GF-D8 (cell line): ENCODE results near the gene DGKI.
"Not testable (repeated sequence)": the region's sequence is repeated elsewhere in the genome, so short reads cannot be mapped to it uniquely, and the experiment has no call there.

Experiments
- DNase-seq: peaks from one replicate; lab custom pipeline; 2025; lab: John Stamatoyannopoulos, UW

Gene DGKI

GRCh38 chr7:137835486-137836112 is 11.2 kb downstream of the DGKI start:
- no peak for DNase-seq

DNA sequence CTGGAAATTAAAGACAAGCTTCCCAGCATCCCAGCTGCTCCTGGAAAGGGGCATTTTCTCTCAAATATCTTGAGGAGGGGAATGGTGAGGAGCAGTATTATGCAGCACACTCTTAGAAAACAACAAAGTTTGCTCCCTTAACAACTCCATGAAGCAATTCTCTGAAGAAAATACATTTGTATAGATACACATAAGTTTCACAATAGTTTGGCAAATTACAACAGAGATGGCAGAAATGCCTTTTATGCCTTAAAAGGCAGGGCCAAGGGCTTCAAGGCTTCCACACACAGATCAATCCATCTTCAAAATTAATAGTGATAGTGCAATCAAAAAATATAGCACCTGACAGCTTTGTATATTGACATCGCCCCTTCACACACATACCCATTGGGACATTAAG is 12.2 kb downstream of the DGKI start:
- DNase-seq, result no peak

- DNase-seq, result not testable (repeated sequence)
Observed at GRCh38 chr7:137832990-137833389, 13.8 kb downstream of the DGKI start.

DNA sequence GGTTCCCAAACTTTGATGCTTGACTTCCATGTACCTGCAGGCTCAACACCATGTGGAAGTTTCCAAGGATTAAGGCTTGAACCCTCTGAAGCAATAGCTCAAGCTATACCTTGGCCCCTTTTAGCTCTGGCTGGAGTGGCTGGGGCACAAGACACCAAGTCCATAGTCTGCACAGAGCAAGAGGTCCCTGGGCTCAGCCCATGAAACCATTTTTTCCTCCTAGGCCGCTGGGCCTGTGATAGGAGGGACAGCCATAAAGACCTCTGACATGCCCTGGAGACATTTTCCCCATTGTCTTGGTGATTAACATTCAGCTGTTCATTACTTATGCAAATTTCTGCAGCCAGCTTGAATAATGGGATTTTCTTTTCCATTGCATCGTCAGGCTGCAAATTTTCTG is 14.4 kb downstream of the DGKI start:
- DNase-seq, result no peak

DNA sequence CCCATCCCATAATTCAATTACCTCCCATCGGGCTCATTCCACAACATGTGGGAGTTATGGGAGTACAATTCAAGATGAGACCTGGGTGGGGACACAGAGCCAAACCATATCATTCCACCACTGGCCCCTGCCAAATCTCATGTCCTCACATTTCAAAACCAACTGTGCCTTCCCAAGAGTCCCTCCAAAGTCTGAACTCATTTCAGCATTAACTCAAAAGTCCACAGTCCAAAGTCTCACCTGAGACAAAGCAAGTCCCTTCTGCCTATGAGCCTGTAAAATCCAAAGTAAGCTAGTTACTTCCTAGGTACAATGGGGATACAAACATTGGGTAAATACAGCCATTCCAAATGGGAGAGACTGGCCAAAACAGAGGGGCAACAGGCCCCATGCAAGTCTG is 15.2 kb downstream of the DGKI start:
- DNase-seq, result not testable (repeated sequence)

DNA sequence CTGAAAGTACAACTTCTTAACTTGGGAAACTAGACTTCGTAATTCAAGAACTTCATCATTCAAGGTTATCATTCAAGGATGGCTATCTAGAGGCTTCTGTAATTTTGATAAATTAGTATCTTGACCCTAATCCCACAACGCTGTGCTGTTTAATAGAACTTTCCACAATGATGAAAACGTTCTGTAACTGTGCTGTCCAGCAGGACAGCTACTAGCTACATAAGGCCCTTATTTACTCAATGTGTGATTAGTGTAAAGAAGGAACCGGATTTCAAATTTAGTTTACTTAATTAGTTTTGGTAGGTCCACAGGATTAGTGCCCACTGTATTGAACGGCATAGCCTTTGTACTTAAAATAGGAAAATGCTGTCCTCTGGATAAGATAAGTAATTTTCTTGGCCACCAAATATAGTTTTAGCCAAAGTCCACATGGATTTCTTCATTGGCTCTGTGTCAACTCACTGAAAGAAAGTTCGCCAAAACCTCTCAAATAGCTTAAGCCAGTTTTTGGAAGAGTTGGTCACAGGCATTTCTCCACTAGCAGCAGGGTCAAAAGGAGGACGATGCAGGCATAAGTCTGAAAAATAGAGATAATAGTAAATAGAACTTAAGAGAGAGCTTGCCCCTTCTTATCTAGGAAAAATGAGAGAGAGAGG is 17.3 kb downstream of the DGKI start:
- DNase-seq, result no peak

GRCh38 chr7:137828456-137828855 is 18.3 kb downstream of the DGKI start:
- no peak for DNase-seq

DNA sequence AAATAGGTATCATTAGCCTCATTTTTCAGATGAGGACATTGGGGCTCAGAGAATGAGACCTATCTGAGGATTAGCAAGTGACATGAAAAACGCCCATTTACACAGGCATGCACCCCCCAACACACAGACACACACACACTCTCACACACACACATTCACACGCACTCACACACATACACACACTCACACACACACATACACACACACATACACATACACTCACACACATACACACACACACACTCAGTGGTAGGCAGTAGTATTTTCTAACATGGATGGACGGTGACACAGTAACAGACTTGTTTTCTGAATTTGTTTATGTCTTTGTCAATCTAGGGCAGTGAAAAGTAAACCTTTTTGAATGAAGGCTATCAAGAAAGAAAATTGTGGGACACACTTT is 21.3 kb downstream of the DGKI start:
- DNase-seq, result no peak

DNA sequence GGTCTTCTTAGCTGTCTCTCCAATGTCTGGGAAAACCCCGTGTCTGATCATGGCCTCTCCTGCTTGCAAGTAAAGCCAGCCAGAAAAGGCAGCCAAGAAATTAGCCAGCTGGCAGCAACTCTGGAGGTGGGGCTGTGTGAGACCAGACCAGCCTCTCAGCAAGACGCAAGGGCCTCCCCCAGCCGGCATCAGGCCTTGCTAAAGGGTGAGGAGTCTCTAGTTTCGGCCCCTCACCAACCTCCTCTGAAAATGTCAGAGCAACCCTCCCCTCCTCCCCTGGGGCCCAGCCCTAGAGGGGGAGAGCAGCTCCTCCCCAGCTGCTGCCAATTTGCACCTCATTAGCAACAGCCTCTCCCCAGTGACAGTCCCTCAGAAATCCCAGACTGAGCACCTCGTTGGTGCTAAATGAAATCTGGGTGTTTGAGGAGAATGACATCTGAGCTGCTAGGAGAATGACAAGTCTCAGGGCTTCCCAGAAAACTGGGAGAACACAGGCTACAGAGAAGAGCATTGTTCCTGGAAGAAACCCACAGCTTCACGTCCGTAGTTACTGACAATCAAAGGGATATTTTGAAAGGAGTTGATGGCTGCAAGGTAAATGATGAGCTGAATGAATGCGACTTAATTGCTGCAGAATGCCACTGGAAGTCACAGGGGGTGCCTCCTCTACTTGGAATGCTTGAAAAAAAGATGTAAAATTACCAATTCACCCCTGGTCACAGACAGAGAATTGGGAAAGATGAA is 25.9 kb downstream of the DGKI start:
- no peak for DNase-seq

- no peak for DNase-seq
Observed at GRCh38 chr7:137820156-137820555, 26.6 kb downstream of the DGKI start.

DNA sequence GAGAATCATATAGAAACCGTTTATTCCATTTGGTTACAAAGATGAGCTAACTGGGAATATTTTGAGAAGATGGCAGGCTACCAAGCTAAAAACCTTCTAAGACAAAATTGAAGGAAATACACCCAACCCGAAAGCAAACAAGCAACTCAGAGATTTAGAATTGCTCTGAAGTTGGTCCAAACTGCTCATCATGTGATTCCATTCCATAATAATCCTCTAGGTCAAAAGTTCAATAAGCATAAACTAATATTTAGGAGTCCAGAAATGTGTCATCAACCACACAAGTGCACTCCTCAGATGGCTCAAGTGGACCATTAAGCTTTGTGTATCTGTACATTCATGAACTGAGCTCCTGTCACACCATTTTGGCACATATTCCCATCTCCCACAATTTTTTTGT is 28.7 kb downstream of the DGKI start:
- no peak for DNase-seq

DNA sequence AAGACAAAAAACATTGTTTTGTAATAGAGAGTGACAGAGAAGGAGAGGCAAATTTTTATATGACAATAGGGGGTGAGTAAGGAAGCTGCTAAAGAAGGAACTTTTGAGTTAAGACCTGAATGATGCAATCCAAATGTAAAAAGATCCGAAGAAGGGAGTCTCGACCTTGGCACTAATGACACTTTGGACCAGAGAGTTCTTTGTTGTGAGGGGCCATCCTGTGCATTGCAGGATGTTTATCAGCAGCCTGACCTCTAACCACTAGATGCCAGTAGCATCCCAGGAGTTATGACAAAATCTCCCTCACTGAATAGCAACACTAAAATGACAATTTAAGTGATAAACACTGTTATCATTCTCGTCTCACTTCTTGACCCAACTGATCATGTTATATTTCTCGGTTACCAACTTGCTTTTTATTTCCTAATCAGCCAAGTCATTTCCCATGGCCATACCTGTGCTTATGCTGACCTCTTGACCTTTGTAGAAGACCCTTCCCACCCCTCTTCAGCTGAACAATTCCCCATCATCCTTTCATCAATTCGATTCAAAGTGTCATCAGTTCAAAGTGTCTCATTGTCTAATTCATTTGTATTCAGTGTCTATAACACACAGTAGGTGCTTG is 30.0 kb downstream of the DGKI start:
- DNase-seq, result no peak

DNA sequence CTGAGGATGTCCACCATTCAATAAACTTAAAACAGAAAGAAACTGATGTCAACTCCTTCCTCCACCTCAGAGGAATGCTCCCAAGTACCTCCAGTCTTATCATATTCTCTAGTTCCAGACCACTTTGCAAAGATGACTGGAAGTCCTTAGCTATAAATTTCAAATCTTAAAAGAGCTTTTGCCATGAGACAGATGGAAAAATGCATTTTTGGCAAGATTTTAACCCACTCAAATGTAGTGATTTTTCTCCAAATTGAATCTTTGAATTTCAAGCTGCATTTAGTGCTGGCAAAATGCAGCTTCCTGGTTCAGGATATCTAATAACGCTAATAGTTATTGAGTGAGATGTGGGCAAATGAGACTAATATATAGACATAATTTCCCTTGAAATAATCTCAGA is 33.2 kb downstream of the DGKI start:
- DNase-seq, result no peak

DNA sequence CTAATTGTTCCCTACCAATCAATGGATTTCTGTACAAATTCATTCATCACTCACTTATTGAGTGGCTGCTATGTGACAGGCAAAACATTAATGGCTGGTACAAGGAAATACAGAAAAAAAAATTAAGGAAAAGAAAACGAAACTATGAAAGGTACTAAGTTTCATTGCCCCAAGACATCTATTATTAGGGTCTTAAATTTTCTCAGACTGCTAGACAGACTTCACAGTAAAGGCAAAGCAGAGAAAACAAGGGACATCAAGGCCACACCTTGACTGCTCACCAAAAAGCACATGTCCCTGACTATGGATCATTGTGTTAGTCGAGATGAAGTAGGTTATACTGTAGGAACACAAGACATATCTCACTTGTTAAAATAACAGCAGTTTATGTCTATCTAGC is 36.5 kb downstream of the DGKI start:
- DNase-seq, result no peak

DNA sequence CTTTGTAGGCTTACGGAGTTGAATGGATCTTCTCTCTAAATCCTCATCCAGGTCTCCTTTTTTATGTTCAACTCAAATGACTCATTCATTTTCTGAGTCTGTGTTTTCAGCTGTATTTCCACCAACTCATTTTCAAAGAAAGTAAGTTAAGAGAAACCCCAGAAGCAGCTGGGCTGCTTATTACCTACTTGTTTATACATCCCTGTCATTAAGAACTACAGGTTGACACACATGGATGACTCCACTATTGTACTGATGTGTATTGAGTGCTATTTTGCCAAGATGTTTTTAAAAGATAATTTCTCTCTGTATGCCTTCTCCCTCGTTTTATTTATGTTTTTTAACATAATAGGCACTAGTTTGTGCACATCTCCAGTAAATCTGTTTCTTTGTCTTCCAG is 41.9 kb downstream of the DGKI start:
- no peak for DNase-seq

GRCh38 chr7:137801491-137801890 is 45.3 kb downstream of the DGKI start:
- DNase-seq, result no peak

DNA sequence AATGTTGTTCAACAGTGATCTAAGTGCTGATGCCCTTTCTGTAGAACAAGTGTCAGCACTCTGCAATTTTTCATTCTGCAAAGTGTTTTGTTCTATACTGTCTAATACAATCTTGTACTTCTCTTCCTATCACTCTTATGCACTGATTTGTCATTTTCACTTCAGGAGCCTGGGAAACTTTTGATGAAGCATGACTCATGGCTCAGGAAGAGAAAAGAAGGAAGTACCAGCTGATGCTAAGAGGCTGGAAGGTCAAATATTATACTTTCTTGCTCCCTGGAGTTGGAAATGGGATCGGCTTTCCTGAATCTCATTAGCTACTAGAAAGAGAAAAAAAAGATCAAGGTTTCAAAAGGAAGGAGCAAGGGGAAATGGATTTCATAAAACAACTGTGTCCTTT is 45.8 kb downstream of the DGKI start:
- no peak for DNase-seq

GRCh38 chr7:137798073-137798763 is 48.6 kb downstream of the DGKI start:
- DNase-seq, result no peak

DNA sequence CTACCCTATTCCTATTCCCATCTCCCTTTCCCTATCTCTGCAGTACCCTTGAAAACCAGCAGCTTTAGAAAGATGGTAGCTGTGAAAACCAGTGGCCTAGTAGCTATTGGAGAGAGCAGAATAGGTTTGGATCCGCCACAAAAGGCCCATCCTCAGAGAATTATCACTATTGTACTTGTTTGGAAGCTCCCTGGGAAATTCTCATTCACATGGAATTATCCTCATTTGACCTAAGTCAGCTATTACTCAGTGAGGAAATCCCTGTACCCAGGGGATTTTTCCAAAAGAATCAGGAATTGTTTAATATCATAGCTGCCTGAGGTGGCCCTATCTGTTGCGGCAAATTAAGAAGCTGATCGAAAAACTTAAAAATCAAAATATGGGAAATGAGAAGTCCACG is 51.6 kb downstream of the DGKI start:
- DNase-seq, result no peak

- no peak for DNase-seq
Observed at GRCh38 chr7:137791930-137792329, 54.8 kb downstream of the DGKI start.

DNA sequence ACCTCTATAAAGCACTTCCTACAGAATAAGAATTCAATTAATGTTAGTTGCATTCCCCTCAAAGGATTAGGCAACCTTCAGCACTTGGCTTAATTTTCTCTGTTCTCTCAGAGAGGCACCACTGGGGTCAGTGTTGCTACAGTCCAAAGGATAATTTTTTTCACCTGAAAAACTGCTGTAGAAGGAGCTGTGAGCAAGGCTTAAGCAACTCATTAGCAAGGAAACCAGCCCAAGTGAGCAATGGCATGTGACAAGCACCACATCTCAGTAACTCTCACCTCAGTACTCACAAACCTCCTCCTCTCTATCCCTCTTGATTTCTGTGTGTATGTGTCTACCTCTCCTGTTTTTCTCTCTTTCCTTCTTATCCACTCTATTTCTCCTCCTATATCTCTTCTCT is 55.9 kb downstream of the DGKI start:
- no peak for DNase-seq

GRCh38 chr7:137789215-137789882 is 57.4 kb downstream of the DGKI start:
- no peak for DNase-seq
